MG63 (cell line): ENCODE data around the gene SPINT2. TPM values are rescaled to one million over a fixed set of nuclear protein-coding genes. Genes with fewer than 3 reads are reported as not detected.
"Not testable (repeated sequence)": the region's sequence is repeated elsewhere in the genome, so short reads cannot be mapped to it uniquely, and the experiment has no call there.

Experiments
- DNase-seq: peaks from one replicate; pipeline ENCODE4 v3.0.0-alpha.2; 2020
- H3K27me3 ChIP-seq: fragments of 250-450 bp; sonication (Bioruptor Pico); 2 replicates; pipeline ENCODE4 v1.5.1; 2020; ENCODE audit warnings: mild to moderate bottlenecking, moderate library complexity
- H3K36me3 ChIP-seq: fragments of 250-450 bp; sonication (Bioruptor Pico); 2 replicates; pipeline ENCODE4 v1.5.1; 2020; ENCODE audit warnings: mild to moderate bottlenecking, moderate library complexity
- H3K4me3 ChIP-seq: fragments of 250-450 bp; sonication (Bioruptor Pico); 2 replicates; pipeline ENCODE4 v1.5.1; 2020; ENCODE audit warnings: mild to moderate bottlenecking, moderate library complexity
- H3K9me3 ChIP-seq: fragments of 250-450 bp; sonication (Bioruptor Pico); 2 replicates; pipeline ENCODE4 v1.5.1; 2020; ENCODE audit warnings: mild to moderate bottlenecking, moderate library complexity
- total RNA-seq: library from RNA; depleted of rRNA; stranded (reverse); fragments of >200 nt; shearing (Covaris generic); gene quantifications from 2 replicates; pipeline ENCODE4 v1.2.3, GENCODE V29; 2014; ENCODE audit warnings: low replicate concordance; rRNA removed

SPINT2 gene, protein sequence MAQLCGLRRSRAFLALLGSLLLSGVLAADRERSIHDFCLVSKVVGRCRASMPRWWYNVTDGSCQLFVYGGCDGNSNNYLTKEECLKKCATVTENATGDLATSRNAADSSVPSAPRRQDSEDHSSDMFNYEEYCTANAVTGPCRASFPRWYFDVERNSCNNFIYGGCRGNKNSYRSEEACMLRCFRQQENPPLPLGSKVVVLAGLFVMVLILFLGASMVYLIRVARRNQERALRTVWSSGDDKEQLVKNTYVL
- 1.8 and 7.7 TPM in 2 replicates for total RNA-seq

GRCh38 chr19:38264486-38265212 lies at the start of gene SPINT2:
Gene SPINT2 (plus strand): TSS chr19:38264573. CDS start chr19:38264893, 320 bp downstream.
- no peak for DNase-seq
- Histone ChIP-seq H3K4me3 (no peak within 1 kb of the TSS), H3K36me3 (no peaks in the 10 kb centered on the region), H3K9me3 (no peaks in the 10 kb centered on the region), H3K27me3 (no peaks in the 10 kb centered on the region)

- Histone ChIP-seq H3K27me3 (no peaks in the 10 kb centered on the region), H3K4me3 (no peak overlapping the region), H3K9me3 (no peaks in the 10 kb centered on the region), H3K36me3 (peaks cover 8% of the 10 kb centered on the region)
- DNase-seq: no peak
These were observed 47.4 kb upstream of the SPINT2 start for GRCh38 chr19:38216785-38217641.

DNA sequence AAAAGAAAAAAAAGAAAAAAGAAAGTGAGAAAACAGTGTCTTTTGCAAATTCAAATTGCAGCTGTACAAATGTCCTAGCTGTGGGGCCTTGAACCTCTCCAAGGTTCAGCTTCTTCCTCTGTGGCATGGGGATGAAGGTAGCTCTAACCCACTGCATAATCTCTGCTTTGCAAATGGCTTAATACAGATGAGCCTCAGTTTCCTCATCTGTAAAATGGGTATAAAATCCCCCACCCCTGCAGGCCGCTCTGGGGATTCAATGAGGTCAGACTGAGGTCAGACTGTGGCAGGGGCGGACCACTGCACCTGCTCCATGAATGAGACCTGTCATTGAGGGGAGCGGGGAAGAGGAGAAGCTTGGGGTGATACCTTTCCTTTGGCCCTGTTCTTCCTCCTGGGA lies 46.2 kb upstream of the SPINT2 start:
- peaks cover 7% of the 10 kb centered on the region for H3K36me3 ChIP-seq
- no peak for DNase-seq
- no peak overlapping the region for H3K4me3 ChIP-seq
- no peaks in the 10 kb centered on the region for H3K27me3 ChIP-seq
- no peaks in the 10 kb centered on the region for H3K9me3 ChIP-seq

DNA sequence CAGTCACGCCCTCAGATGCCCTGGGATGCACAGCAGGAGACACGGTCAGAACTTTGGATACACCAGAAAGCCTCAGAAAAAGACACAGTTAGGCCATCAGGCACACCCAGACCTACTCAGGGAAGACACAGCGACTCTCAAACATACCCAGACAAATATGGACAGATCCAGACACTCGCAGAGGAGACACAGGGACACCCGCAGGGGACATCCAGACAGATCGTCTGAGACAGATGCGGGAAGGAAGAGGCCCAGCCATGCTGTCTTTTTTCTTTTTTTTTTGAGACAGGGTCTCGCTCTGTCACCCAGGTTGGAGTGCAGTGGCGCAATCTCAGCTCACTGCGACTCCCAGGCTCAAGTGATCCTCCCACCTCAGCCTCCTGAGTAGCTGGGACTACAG lies 45.2 kb upstream of the SPINT2 start:
- H3K36me3 ChIP-seq: peaks cover 5% of the 10 kb centered on the region; the same call in 1 of the 2 replicates
- no peaks in the 10 kb centered on the region for H3K27me3 ChIP-seq
- no peaks in the 10 kb centered on the region for H3K9me3 ChIP-seq
- H3K4me3 ChIP-seq: no peak overlapping the region
- DNase-seq: no peak

DNA sequence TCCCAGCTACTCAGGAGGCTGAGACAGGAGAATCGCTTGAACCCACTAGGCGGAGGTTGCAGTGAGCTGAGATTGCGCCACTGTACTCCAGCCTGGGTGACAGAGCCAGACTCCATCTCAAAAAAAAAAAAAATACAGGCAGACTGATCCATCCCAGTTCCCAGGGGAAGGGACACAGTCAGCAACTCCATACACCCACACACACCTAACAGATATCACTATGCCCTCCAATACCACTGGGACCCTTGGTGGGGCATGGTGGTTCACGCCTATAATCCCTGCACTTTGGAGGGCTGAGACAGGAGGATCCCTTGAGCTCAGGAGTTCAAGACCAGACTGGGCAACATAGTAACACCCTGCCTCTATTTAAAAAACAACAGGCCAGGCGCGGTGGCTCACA lies 43.0 kb upstream of the SPINT2 start:
- Histone ChIP-seq H3K36me3 (peaks cover 5% of the 10 kb centered on the region; the same call in 1 of the 2 replicates), H3K27me3 (no peaks in the 10 kb centered on the region), H3K9me3 (no peaks in the 10 kb centered on the region), H3K4me3 (no peak overlapping the region)
- DNase-seq: no peak

DNA sequence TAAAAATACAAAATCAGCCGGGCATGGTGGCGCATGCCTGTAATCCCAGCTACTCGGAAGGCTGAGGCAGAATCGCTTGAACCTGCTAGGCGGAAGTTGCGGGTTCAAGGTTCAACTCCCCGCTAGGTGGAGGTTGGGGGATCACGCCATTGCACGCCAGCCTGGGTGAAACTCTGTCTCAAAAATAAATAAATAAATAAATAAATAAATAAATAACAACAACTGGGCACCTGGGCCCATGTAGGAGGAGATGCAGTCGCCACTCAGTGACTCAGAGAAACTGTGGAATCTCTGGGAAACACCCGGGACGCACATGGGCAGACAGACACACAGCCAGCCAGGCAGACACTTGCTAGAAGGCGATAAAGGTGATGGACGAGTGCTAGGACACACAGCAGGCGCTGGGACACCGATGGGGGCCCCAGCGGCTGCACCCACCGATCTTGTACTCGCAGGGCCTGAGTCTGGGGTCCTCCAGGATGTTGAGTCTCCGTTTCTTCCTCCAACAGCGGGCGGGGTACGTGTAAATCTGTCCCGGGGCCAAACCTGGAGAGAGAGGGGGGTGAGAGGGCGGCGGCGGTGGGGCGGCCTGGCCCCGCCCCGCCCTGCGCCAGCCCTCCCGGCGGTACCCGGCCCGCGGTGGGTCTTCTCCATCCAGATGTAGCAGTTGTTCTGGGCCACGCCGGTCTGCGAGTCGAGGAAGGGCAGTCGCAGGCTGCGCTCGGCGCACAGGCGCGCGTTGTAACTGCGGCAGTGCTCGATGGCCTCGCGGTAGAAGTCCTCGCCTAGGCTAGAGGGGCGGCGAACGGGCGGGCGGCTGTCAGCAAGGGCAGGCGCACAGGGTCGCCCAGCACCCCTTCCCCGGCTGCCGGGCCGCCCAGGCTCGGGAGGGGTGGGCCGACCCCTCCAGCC lies 42.2 kb upstream of the SPINT2 start:
- no peak for DNase-seq
- Histone ChIP-seq H3K36me3 (peaks cover 5% of the 10 kb centered on the region; the same call in 1 of the 2 replicates), H3K9me3 (no peaks in the 10 kb centered on the region), H3K4me3 (no peak overlapping the region), H3K27me3 (no peaks in the 10 kb centered on the region)

DNA sequence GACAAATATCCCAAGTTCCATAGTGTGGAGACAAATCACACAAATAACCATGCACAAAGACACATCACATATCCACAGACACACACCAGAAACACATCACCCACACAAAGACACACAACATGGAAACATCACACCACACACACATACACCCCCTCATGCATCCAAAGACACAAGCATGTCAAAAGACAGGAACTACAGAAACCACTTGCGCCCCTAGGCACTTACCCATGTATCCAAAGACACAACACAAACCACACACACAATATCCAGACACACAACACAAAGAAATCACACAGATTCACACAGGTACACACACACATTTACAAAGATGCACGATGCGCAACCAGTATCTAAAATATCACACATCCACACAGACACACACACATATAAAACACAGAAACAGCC lies 41.3 kb upstream of the SPINT2 start:
- no peak for DNase-seq
- peak overlapping the region; percentile 68 for H3K4me3 ChIP-seq
- H3K36me3 ChIP-seq: peaks cover 4% of the 10 kb centered on the region; the same call in 1 of the 2 replicates
- H3K27me3 ChIP-seq: no peaks in the 10 kb centered on the region
- no peaks in the 10 kb centered on the region for H3K9me3 ChIP-seq

DNA sequence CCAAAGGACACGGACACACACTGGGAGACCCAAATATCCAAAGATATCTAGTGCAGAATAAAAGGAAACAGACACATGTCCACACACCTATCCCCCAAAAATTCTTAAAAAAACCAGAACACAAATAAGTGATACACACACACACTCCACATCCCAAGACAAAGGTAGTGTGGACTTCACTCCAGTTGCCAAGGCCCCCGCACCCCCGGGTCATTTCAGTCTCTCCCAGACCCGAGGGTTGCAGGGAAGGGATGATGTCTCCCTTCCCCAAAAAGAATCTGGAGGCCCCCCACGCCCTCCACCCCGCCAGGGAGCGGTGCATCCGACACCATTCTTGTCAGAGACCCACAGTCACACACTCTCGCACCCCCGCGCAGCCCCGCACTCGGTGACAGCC lies 40.8 kb upstream of the SPINT2 start:
- peak overlapping the region; percentile 68 for H3K4me3 ChIP-seq
- no peaks in the 10 kb centered on the region; the same call in 1 of the 2 replicates for H3K36me3 ChIP-seq
- H3K27me3 ChIP-seq: no peaks in the 10 kb centered on the region
- DNase-seq: no peak
- no peaks in the 10 kb centered on the region for H3K9me3 ChIP-seq

GRCh38 chr19:38224014-38224862 lies 40.1 kb upstream of the SPINT2 start, which contains the start of gene DPF1:
Gene DPF1 (minus strand): TSS chr19:38224222. CDS start chr19:38224142, 80 bp downstream.
- H3K27me3 ChIP-seq: 0 out of 2 replicates have a peak, but pooled peaks cover 5% of the 10 kb centered on the region
- H3K4me3 ChIP-seq: peak within 1 kb of the TSS; percentile 68
- DNase-seq: peak; percentile 88
- no peaks in the 10 kb centered on the region for H3K9me3 ChIP-seq
- no peaks in the 10 kb centered on the region; the same call in 1 of the 2 replicates for H3K36me3 ChIP-seq

GRCh38 chr19:38224863-38225218 lies 39.5 kb upstream of the SPINT2 start:
- H3K36me3 ChIP-seq, H3K9me3 ChIP-seq, H3K27me3 ChIP-seq, DNase-seq, H3K4me3 ChIP-seq: not testable (repeated sequence)

DNA sequence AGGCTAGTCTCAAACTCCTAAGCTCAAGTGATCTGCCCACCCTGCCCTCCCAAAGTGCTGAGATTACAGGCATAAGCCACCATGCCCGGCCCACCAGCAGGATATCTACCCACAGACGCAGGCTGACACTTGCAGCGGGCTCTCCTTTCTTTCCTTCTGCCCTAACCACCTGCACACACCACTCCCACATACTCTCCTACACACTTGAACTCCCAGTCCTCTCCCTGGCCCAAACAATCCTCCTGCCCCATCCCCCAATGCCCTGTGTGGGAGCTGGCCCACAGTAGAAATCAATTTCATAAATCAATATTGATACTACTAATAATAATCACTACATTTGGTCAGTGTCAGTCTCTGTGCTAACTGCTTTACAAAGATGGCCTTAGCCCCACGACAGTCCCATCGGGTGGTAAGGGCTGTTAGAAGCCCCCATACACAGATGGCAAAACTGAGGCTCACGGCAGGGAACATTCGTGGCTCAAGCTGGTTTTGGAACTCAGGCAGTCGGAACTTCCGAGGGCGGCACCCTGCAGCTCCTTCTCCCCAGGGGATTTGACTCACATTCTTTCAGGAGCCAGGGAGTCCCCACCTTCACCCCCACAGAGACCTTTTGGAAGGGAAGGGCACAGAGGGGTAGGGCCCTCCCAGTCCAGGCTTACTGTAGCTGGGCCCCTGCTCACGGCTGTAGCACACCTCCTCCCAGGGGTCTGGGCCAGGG lies 36.9 kb upstream of the SPINT2 start:
- no peak for DNase-seq
- H3K4me3 ChIP-seq: no peak overlapping the region
- H3K36me3 ChIP-seq: no peaks in the 10 kb centered on the region
- H3K9me3 ChIP-seq: no peaks in the 10 kb centered on the region
- H3K27me3 ChIP-seq: peaks cover 14% of the 10 kb centered on the region; the same call in 1 of the 2 replicates

DNA sequence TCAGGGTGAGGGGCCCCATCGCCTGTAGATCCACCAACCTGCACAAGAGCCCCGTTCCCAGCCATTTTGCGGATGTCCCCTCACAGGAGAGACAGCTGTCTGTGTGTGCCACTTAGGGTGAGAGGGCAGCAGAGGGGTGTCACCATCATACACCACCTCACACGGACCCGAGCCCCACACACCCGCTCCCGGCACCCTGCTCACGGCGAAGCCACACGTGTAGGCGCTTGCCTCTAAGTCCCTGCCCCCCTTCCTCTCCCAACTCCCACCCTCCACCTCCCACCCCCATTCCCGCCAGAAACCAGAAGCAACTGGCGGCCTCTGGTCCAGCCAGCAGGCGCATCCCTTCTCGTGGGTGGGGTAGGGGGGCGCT lies 36.4 kb upstream of the SPINT2 start:
- DNase-seq: no peak
- H3K36me3 ChIP-seq: no peaks in the 10 kb centered on the region
- H3K9me3 ChIP-seq: no peaks in the 10 kb centered on the region
- no peak overlapping the region for H3K4me3 ChIP-seq
- peaks cover 14% of the 10 kb centered on the region; the same call in 1 of the 2 replicates for H3K27me3 ChIP-seq

- no peak for DNase-seq
- Histone ChIP-seq H3K27me3 (peaks cover 14% of the 10 kb centered on the region; the same call in 1 of the 2 replicates), H3K36me3 (no peaks in the 10 kb centered on the region), H3K9me3 (no peaks in the 10 kb centered on the region), H3K4me3 (peak overlapping the region; percentile 53)
These were observed 35.6 kb upstream of the SPINT2 start for GRCh38 chr19:38228491-38229439.
